ENCODE measurements around the gene ZNF784.

ZNF784 gene

DNA sequence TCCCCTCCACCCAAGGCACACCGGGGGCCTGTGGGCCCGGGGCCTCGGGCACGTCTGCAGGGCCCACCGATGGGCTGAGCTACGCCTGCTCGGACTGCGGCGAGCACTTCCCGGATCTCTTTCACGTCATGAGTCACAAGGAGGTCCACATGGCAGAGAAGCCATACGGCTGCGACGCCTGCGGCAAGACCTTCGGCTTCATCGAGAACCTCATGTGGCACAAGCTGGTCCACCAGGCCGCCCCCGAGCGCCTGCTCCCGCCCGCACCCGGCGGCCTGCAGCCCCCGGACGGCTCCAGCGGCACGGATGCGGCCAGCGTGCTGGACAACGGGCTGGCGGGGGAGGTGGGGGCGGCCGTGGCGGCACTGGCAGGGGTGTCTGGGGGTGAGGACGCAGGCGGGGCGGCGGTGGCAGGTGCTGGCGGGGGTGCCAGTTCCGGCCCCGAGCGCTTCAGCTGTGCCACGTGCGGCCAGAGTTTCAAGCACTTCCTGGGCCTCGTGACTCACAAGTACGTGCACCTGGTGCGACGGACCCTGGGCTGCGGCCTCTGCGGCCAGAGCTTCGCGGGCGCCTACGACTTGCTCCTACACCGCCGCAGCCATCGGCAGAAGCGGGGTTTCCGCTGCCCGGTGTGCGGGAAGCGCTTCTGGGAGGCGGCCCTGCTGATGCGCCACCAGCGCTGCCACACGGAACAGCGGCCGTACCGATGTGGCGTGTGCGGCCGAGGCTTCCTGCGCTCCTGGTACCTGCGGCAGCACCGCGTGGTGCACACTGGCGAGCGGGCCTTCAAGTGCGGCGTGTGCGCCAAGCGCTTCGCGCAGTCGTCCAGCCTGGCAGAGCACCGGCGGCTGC lies 8.6 kb downstream of the ZNF784 start:
- no peak for DNase-seq (ENCODE audit: low read depth)
- TF ChIP-seq, protein P1, sequence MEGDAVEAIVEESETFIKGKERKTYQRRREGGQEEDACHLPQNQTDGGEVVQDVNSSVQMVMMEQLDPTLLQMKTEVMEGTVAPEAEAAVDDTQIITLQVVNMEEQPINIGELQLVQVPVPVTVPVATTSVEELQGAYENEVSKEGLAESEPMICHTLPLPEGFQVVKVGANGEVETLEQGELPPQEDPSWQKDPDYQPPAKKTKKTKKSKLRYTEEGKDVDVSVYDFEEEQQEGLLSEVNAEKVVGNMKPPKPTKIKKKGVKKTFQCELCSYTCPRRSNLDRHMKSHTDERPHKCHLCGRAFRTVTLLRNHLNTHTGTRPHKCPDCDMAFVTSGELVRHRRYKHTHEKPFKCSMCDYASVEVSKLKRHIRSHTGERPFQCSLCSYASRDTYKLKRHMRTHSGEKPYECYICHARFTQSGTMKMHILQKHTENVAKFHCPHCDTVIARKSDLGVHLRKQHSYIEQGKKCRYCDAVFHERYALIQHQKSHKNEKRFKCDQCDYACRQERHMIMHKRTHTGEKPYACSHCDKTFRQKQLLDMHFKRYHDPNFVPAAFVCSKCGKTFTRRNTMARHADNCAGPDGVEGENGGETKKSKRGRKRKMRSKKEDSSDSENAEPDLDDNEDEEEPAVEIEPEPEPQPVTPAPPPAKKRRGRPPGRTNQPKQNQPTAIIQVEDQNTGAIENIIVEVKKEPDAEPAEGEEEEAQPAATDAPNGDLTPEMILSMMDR (conservative IDR thresholded peaks at IDR 0.05; ENCODE audit: control insufficient read depth, insufficient read depth, low read depth, low read length): no peak

DNA sequence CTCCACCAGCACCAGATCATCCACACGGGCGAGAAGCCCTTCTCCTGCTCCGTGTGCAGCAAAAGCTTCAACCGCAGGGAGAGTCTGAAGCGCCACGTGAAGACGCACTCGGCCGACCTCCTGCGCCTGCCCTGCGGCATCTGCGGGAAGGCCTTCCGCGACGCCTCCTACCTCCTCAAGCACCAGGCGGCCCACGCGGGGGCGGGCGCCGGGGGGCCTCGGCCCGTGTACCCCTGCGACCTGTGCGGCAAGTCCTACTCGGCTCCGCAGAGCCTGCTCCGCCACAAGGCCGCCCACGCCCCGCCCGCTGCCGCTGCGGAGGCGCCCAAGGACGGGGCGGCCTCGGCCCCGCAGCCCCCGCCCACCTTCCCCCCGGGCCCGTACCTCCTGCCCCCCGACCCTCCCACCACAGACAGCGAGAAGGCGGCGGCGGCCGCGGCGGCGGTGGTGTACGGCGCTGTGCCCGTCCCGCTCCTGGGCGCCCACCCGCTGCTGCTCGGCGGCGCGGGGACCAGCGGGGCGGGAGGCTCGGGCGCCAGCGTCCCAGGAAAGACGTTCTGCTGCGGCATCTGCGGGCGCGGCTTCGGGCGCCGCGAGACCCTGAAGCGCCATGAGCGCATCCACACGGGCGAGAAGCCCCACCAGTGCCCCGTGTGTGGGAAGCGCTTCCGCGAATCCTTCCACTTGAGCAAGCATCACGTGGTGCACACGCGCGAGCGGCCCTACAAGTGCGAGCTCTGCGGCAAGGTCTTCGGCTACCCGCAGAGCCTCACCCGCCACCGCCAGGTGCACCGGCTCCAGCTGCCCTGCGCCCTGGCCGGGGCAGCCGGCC lies 9.4 kb downstream of the ZNF784 start:
- no peak for DNase-seq (ENCODE audit: low read depth)
- H3K4me3 ChIP-seq (ENCODE audit: control insufficient read depth, low read depth, low read length): no peak overlapping the region
- TF ChIP-seq, protein P1 (conservative IDR thresholded peaks at IDR 0.05; ENCODE audit: control insufficient read depth, insufficient read depth, low read depth, low read length): no peak

More for the DNA sequence above, 8.6 kb downstream of the ZNF784 start:
- H3K4me3 ChIP-seq (ENCODE audit: control insufficient read depth, low read depth, low read length): no peak overlapping the region

DNA sequence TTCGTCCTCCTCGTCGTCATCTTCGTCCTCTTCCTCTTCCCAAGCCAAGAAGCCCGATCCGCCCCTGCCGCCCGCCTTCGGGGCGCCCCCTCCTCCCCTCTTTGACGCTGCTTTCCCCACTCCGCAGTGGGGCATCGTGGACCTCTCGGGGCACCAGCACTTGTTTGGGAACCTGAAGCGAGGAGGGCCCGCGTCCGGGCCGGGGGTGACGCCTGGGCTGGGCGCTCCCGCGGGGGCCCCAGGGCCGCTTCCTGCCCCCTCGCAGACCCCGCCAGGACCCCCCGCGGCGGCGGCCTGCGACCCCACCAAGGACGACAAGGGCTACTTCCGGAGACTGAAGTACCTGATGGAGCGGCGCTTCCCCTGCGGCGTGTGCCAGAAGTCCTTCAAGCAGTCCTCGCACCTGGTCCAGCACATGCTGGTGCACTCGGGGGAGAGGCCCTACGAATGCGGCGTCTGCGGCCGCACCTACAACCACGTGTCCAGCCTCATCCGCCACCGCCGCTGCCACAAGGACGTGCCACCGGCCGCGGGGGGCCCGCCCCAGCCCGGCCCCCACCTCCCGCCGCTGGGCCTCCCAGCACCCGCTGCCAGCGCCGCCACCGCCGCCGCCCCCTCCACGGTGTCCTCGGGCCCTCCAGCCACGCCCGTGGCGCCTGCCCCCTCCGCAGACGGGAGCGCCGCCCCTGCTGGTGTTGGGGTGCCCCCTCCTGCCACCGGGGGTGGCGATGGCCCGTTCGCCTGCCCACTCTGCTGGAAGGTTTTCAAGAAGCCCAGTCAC lies 10.2 kb downstream of the ZNF784 start:
- TF ChIP-seq, protein P1 (conservative IDR thresholded peaks at IDR 0.05; ENCODE audit: control insufficient read depth, insufficient read depth, low read depth, low read length): no peak
- H3K4me3 ChIP-seq (ENCODE audit: control insufficient read depth, low read depth, low read length): no peak overlapping the region
- DNase-seq (ENCODE audit: low read depth): no peak

DNA sequence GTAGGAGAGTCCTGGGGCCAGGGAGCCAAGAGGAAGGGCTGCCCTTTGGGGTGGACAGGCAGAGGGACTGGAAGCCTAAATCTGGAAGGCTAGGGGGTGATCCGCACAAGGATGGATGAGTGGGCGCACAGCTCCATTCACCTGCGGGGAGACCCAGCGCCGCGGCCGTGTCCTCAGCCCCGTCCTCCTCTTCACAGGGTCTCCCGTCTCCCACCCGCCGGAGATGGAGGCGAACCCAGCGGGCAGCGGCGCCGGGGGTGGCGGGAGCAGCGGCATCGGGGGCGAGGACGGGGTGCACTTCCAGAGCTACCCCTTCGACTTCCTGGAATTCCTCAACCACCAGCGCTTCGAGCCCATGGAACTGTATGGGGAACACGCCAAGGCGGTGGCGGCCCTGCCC lies 11.0 kb downstream of the ZNF784 start:
- H3K4me3 ChIP-seq (ENCODE audit: control insufficient read depth, low read depth, low read length): no peak overlapping the region
- TF ChIP-seq, protein P1 (conservative IDR thresholded peaks at IDR 0.05; ENCODE audit: control insufficient read depth, insufficient read depth, low read depth, low read length): no peak
- no peak for DNase-seq (ENCODE audit: low read depth)

DNA sequence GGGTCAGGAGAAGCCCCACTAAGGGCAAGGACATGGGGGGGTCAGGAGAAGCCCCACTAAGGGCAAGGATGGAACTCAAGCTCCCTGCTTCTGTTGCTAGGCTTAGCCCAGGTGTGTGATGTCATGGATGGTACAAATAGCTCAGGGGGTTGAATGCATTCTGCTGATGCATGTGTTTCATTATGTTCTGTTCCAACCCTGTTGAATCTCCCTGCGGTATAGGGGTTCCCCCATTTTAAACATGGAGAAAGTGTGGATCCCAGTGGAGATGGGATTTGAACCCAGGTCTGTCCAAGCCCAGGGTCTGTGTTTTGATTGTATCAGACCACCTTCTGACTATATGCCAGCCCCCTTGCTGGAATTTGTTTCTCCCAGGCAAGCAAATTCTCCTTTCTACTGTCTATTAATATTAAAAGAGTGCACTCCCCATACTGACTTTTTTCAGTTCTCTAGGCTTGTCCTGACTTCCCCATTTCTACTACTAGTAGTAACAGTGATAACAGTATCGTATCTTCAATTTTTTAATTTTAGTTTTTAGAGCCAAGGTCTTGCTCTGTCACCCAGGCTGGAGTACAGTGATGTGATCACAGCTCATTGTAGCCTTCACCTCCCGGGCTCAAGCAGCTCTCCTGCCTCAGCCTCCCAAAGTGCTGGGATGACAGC lies 12.3 kb downstream of the ZNF784 start:
- no peak overlapping the region for H3K4me3 ChIP-seq (ENCODE audit: control insufficient read depth, low read depth, low read length)
- no peak for DNase-seq (ENCODE audit: low read depth)
- TF ChIP-seq, protein P1 (conservative IDR thresholded peaks at IDR 0.05; ENCODE audit: control insufficient read depth, insufficient read depth, low read depth, low read length): no peak

Data from fibroblast of mammary gland (primary cell).